ENCODE data around the gene CALML5. TPM values are rescaled to one million over a fixed set of nuclear protein-coding genes. Genes with fewer than 3 reads are reported as not detected.

Gene CALML5
- total RNA-seq, 1 experiment from 2014 or later = not detected

GRCh38 chr10:5537684-5538083 lies 38.3 kb upstream of the CALML5 start:
- no peaks in the 10 kb centered on the region for H3K36me3 ChIP-seq (ENCODE audit: control insufficient read depth in 1 of 2, insufficient read depth in 2 of 2, low read length in 2 of 2)
- no peak for ATAC-seq
- no peak for TF ChIP-seq MAX (IDR thresholded peaks at IDR 0.05)
- TF ChIP-seq EGR1 (IDR thresholded peaks at IDR 0.05; ENCODE audit: low read depth) = no peak
- TF ChIP-seq REST (IDR thresholded peaks at IDR 0.05; ENCODE audit: low read depth) = no peak
- TF ChIP-seq CEBPB (IDR thresholded peaks at IDR 0.05; ENCODE audit: low read depth) = no peak
- no peak for TF ChIP-seq FOSL1 (IDR thresholded peaks at IDR 0.05; ENCODE audit: low read depth)
- no peak for TF ChIP-seq POLR2AphosphoS5 (IDR thresholded peaks at IDR 0.05; ENCODE audit: low read depth, low read length)
- TF ChIP-seq ZNF274 (IDR thresholded peaks at IDR 0.05; ENCODE audit: low read depth, low read length) = no peak
- TF ChIP-seq TCF7L2 (IDR thresholded peaks at IDR 0.05; ENCODE audit: borderline replicate concordance, extremely low read depth, insufficient read depth, insufficient read length) = no peak
- no peak for TF ChIP-seq CBX3 (IDR thresholded peaks at IDR 0.05; ENCODE audit: low read depth)
- no peak for TF ChIP-seq SP1 (IDR thresholded peaks at IDR 0.05; ENCODE audit: low read depth)
- no peak for TF ChIP-seq EZH2 (IDR thresholded peaks at IDR 0.05)
- TF ChIP-seq SIN3A (IDR thresholded peaks at IDR 0.05; ENCODE audit: low read depth) = no peak
- TF ChIP-seq SRF (IDR thresholded peaks at IDR 0.05; ENCODE audit: low read depth) = no peak
- no peak for TF ChIP-seq ZBTB33 (IDR thresholded peaks at IDR 0.05; ENCODE audit: extremely low read depth, insufficient replicate concordance, low read length)
- H3K4me2 ChIP-seq (ENCODE audit: low read length) = no peak overlapping the region
- no peak overlapping the region for H2AFZ ChIP-seq (ENCODE audit: low read depth, low read length, poor library complexity, severe bottlenecking)
- no TSS peak for BruUV-seq (replicated peaks)
- H3K79me2 ChIP-seq (ENCODE audit: insufficient read depth, low read length) = no peaks in the 10 kb centered on the region
- no peaks in the 10 kb centered on the region for H3K27me3 ChIP-seq (ENCODE audit: insufficient read depth, low read length)
- H3K9me3 ChIP-seq (ENCODE audit: control insufficient read depth in 1 of 2, insufficient read depth in 1 of 2, low read depth in 1 of 2, low read length in 2 of 2) = peaks cover 0 to 3% of the 10 kb centered on the region in 2 experiments; a peak in 2 of 4 replicates
- peaks cover 5 to 20% of the 10 kb centered on the region in 2 experiments for H3K4me1 ChIP-seq (ENCODE audit: control insufficient read depth in 1 of 2, insufficient read depth in 2 of 2, low read length in 2 of 2)
- RAD21 ChIA-PET (ENCODE audit: low non-redundant PET in 1 of 2, low total read pairs in 2 of 2, uncharacterized antibody in 2 of 2, unreplicated experiment in 2 of 2) = no interaction called here
- no peak overlapping the region for H3K9ac ChIP-seq (ENCODE audit: low read length)
- H3K4me3 ChIP-seq (replicated peaks in 1 of 2; ENCODE audit: low read depth in 1 of 2, low read length in 2 of 2) = no peak overlapping the region
- CTCF ChIA-PET = no interaction called here
- DNase-seq (ENCODE audit: low read depth, low spot score) = no peak
- intact Hi-C loops (cut with micrococcal nuclease) = no loop called here
- no peaks in the 10 kb centered on the region for H4K20me1 ChIP-seq (ENCODE audit: insufficient read depth)
- POLR2A ChIA-PET = no interaction called here
- no peaks in the 10 kb centered on the region for H3K9me2 ChIP-seq (ENCODE audit: insufficient read depth)
- no peak overlapping the region for H3K27ac ChIP-seq (ENCODE audit: low read depth, low read length)

Data from HCT116 (cell line).